Heart right ventricle (tissue), 16 donors: ENCODE results near the gene PCDHGA3. TPM values are rescaled to one million over a fixed set of nuclear protein-coding genes. Genes with fewer than 3 reads are reported as not detected.

Source experiments
- ATAC-seq, 8 donors: fragments of 200-7000 bp; cut with Tn5 transposase; one replicate each; pipeline ENCODE4 v1.9.1; 2020; ENCODE audit warnings: mild to moderate bottlenecking in 8 of 8, moderate library complexity in 8 of 8, moderate number of reproducible peaks in 1 of 8
- DNase-seq, 2 donors: peaks; one replicate each; pipeline ENCODE4 v3.0.0-alpha.2; 2020
- H3K27ac ChIP-seq, 10 donors: fragments of 200-600 bp; sonication (generic) in 2 of 10; one replicate each; pipeline versions ENCODE4 v1.5.0 to v1.8.0; 2020 to 2022; ENCODE audit warnings: mild to moderate bottlenecking in 3 of 10
- H3K27me3 ChIP-seq, 7 donors: fragments of 200-600 bp; one replicate each; pipeline ENCODE4 v1.8.0; 2021 to 2022; ENCODE audit warnings: mild to moderate bottlenecking in 2 of 7
- H3K36me3 ChIP-seq, 9 donors: fragments of 200-600 bp; sonication (generic) in 1 of 9; one replicate each; pipeline versions ENCODE4 v1.5.0 to v1.8.0; 2020 to 2022; ENCODE audit warnings: mild to moderate bottlenecking in 2 of 9
- H3K4me1 ChIP-seq, 9 donors: fragments of 200-600 bp; sonication (generic) in 1 of 9; one replicate each; pipeline versions ENCODE4 v1.5.0 to v1.8.0; 2020 to 2022; ENCODE audit warnings: mild to moderate bottlenecking in 4 of 9
- H3K4me3 ChIP-seq, 10 donors: fragments of 200-600 bp; sonication (generic) in 2 of 10; one replicate each; pipeline versions ENCODE4 v1.5.0 to v1.8.0; 2020 to 2022; ENCODE audit warnings: mild to moderate bottlenecking in 7 of 10, moderate library complexity in 2 of 10
- H3K9me3 ChIP-seq, 11 donors: fragments of 200-600 bp in 10 of 11; sonication (generic) in 2 of 11; one replicate each; pipeline versions ENCODE4 v1.5.0 to v1.8.0; 2013 to 2022; ENCODE audit warnings: mild to moderate bottlenecking in 2 of 11, control low read depth in 1 of 11, moderate library complexity in 1 of 11
- CTCF ChIP-seq, 9 donors: fragments of 200-600 bp; sonication (generic) in 2 of 9; IDR thresholded peaks; one replicate each; pipeline versions ENCODE4 v1.5.0 to v1.8.0; 2021 to 2022; ENCODE audit warnings: antibody characterized with exemption in 9 of 9, mild to moderate bottlenecking in 5 of 9, moderate library complexity in 1 of 9
- WGBS, 2 donors: extraction: QIAGEN DNeasy Blood & Tissue Kit; methylation state at CpG; one replicate each; pipeline ENCODE4 v1.1.7; 2013; ENCODE audit warnings: inconsistent platforms in 1 of 2; 5-methylcytosine and 5-hydroxymethylcytosine counted together
- intact Hi-C, 10 donors: fragments of 100-400 bp; cut with DNase I; formaldehyde crosslinking; loops; one replicate each; pipeline versions ENCODE4 v1.11.1 to v1.14.2; 2022
- polyA plus RNA-seq, 2 donors: library from polyadenylated mRNA; stranded (reverse); fragments of 200-250 nt; gene quantifications; one replicate each; pipeline ENCODE4 v1.2.3, GENCODE V29; 2013
- total RNA-seq, 10 donors: library from RNA; stranded (reverse); fragmentation: NEBNext Ultra II Directional in 3 of 10; extraction: Animal tissue kit (Norgen Biotek cat#: 25700) in 3 of 10; gene quantifications; one replicate each; pipeline versions ENCODE4 v1.2.1 to v1.2.4, GENCODE V29; 2021 to 2023
- donor health status: Arrhythmogenic right ventricular cardiomyopathy.
- donor health status: ischemic (EF 13 %, LVEDD 7.1; RV severe dilation, severe dysfunction).
- donor health status: healthy with polysubstance abuse.
- donor health status: DM: no; HTN: yes; CAD: no.
- donor health status: DM: no; HTN: no; CAD: no.
- donor health status: ischemic (EF 25% LVEDD 6.9; RV normal size, moderate dysfunction).
- donor health status: ischemic (EF 25% LVEDD 5.7; RV mildly dilated, moderate dysfunction).
- donor health status: healthy.
- donor health status: DM: yes; HTN: yes; CAD: no.
- donor health status: Ischemic cardiomyopathy.
- donor health status: ischemic (EF 35%, LVEDD 5.7; RV mildly dilated, moderate dysfunction).
- donor health status: nonischemic (EF 11% LVEDD 7.7; RV severe dilation, severe dysfunction).
- donor health status: DM: yes; HTN: yes; CAD: no.
- donor health status: PGD.
- donor health status: ischemic (EF 29% LVEDD 5.4; RV normal size, mild dysfunction).
- donor health status: nonischemic (EF 23%, LVEDD 6.1; RV moderate dilation, normal function).

Gene PCDHGA3
- total and polyA plus RNA-seq, 12 donors = 1.3 to 21.0 (median 14.5) TPM

GRCh38 chr5:141356133-141356532 lies 12.5 kb downstream of the PCDHGA3 start:
- WGBS, 2 donors = 67% methylated on average over 5 of the region's 5 CpGs

GRCh38 chr5:141356950-141357349 lies 13.3 kb downstream of the PCDHGA3 start:
- DNase-seq (no peak), ATAC-seq (peak in 4 of 8 donors; percentile 22 to 50 (median 41))
- Histone ChIP-seq H3K9me3 (peaks cover 0 to 100% (median 55%) of the 10 kb centered on the region in 11 donors), H3K27ac (no peak overlapping the region), H3K4me1 (peaks cover 0 to 42% (median 4%) of the 10 kb centered on the region in 9 donors), H3K4me3 (no peak overlapping the region), H3K27me3 (peaks cover 0 to 48% (median 0%) of the 10 kb centered on the region in 7 donors), H3K36me3 (peaks cover 0 to 24% (median 0%) of the 10 kb centered on the region in 9 donors)
- 37 to 45% methylated on average over 19 of the region's 19 CpGs for WGBS, 2 donors
- intact Hi-C loops = loop anchor here in 1 of 10 donors (10.0 kb wide), 1 partner anchor 48 kb away; the partner anchor contains the start of genes PCDHGA9 and PCDHGB6
- no peak for TF ChIP-seq CTCF (IDR thresholded peaks at IDR 0.05)

More at GRCh38 chr5:141356133-141356532, 12.5 kb downstream of the PCDHGA3 start:
- no peak for DNase-seq
- peaks cover 0 to 98% (median 56%) of the 10 kb centered on the region in 11 donors for H3K9me3 ChIP-seq
- H3K36me3 ChIP-seq = peaks cover 0 to 33% (median 0%) of the 10 kb centered on the region in 9 donors
- H3K4me1 ChIP-seq = peaks cover 0 to 42% (median 4%) of the 10 kb centered on the region in 9 donors
- no peak for TF ChIP-seq CTCF (IDR thresholded peaks at IDR 0.05)
- H3K27ac ChIP-seq = no peak overlapping the region
- H3K4me3 ChIP-seq = no peak overlapping the region
- no peak for ATAC-seq
- intact Hi-C loops = loop anchor here in 1 of 10 donors (10.0 kb wide), 1 partner anchor 49 kb away; the partner anchor contains the start of genes PCDHGA9 and PCDHGB6
- H3K27me3 ChIP-seq = peaks cover 0 to 45% (median 0%) of the 10 kb centered on the region in 7 donors

GRCh38 chr5:141359790-141360426 lies 16.3 kb downstream of the PCDHGA3 start, which contains the start of gene PCDHGB2:
Gene PCDHGB2 (plus strand): TSS chr5:141359994. CDS start chr5:141360136, 142 bp downstream.
- Histone ChIP-seq H3K36me3 (peaks cover 0 to 41% (median 0%) of the 10 kb centered on the region in 9 donors), H3K4me3 (peak within 1 kb of the TSS in 9 of 10 donors; percentile 12 to 46 (median 41)), H3K4me1 (peaks cover 0 to 33% (median 4%) of the 10 kb centered on the region in 9 donors), H3K9me3 (peaks cover 0 to 100% (median 53%) of the 10 kb centered on the region in 11 donors), H3K27me3 (peaks cover 0 to 69% (median 0%) of the 10 kb centered on the region in 7 donors), H3K27ac (peak within 1 kb of the TSS in 8 of 10 donors; percentile 9 to 73 (median 40))
- intact Hi-C loops = loop anchor here in 1 of 10 donors (10.0 kb wide), 1 partner anchor 45 kb away; the partner anchor contains the start of genes PCDHGA9 and PCDHGB6
- no peak for DNase-seq
- ATAC-seq = peak in 6 of 8 donors; percentile 37 to 65 (median 60)
- TF ChIP-seq CTCF (IDR thresholded peaks at IDR 0.05) = peak in 8 of 9 donors; percentile 12 to 62 (median 48)
- WGBS, 2 donors = 12 to 20% methylated on average over 24 of the region's 24 CpGs

- H3K27ac ChIP-seq = peak overlapping the region in 1 of 10 donors; percentile 48
Observed at GRCh38 chr5:141360685-141361084, 17.1 kb downstream of the PCDHGA3 start.

More at GRCh38 chr5:141360685-141361084, 17.1 kb downstream of the PCDHGA3 start:
- H3K27me3 ChIP-seq = peaks cover 0 to 69% (median 0%) of the 10 kb centered on the region in 7 donors
- DNase-seq (no peak), ATAC-seq (no peak)
- intact Hi-C loops = no loop called here
- peaks cover 0 to 30% (median 3%) of the 10 kb centered on the region in 9 donors for H3K4me1 ChIP-seq
- no peak for TF ChIP-seq CTCF (IDR thresholded peaks at IDR 0.05)
- peaks cover 0 to 100% (median 46%) of the 10 kb centered on the region in 11 donors for H3K9me3 ChIP-seq
- peak overlapping the region in 6 of 10 donors; percentile 24 to 46 (median 42) for H3K4me3 ChIP-seq
- peaks cover 0 to 43% (median 0%) of the 10 kb centered on the region in 9 donors for H3K36me3 ChIP-seq
- WGBS, 2 donors = 31 to 48% methylated on average over 15 of the region's 15 CpGs
